Astrocyte (in vitro differentiated cells and primary cell): ENCODE data around the gene GRIN3B. TPM values are rescaled to one million over a fixed set of nuclear protein-coding genes. Genes with fewer than 3 reads are reported as not detected.
"Not testable (repeated sequence)": the region's sequence is repeated elsewhere in the genome, so short reads cannot be mapped to it uniquely, and the experiment has no call there.

Experiments used
- DNase-seq: peaks from one replicate; pipeline ENCODE4 v3.0.0-alpha.2; 2010; ENCODE audit warnings: low read depth
- FAIRE-seq: peaks from 2 replicates; lab custom pipeline; 2011; peaks lifted over from hg19 to GRCh38; lab: Jason Lieb, UNC
- H2AFZ ChIP-seq: 2 replicates; pipeline ENCODE4 v1.6.0; 2012; ENCODE audit warnings: low read depth, low read length, inconsistent platforms
- H3K27ac ChIP-seq: 2 replicates; pipeline ENCODE4 v1.5.1; 2011; ENCODE audit warnings: low read depth, low read length, inconsistent platforms
- H3K27me3 ChIP-seq: 2 replicates; pipeline ENCODE4 v1.6.0; 2011; ENCODE audit warnings: low read length, inconsistent platforms; ENCODE audit not compliant: insufficient read depth
- H3K36me3 ChIP-seq: 2 replicates; pipeline ENCODE4 v1.5.1; 2011; ENCODE audit warnings: low read length, inconsistent platforms; ENCODE audit not compliant: insufficient read depth
- H3K4me1 ChIP-seq: 2 replicates; pipeline ENCODE4 v1.5.1; 2011; ENCODE audit warnings: low read length, inconsistent platforms; ENCODE audit not compliant: insufficient read depth
- H3K4me2 ChIP-seq: 2 replicates; pipeline ENCODE4 v1.6.0; 2012; ENCODE audit warnings: low read length, inconsistent platforms
- H3K4me3 ChIP-seq: 2 replicates; pipeline ENCODE4 v1.5.1; 2011; ENCODE audit warnings: low read depth, mild to moderate bottlenecking, low read length, inconsistent platforms; ENCODE audit not compliant: insufficient read depth
- H3K79me2 ChIP-seq: 2 replicates; pipeline ENCODE4 v1.6.0; 2012; ENCODE audit warnings: mild to moderate bottlenecking, low read length, inconsistent platforms; ENCODE audit not compliant: insufficient read depth
- H3K9ac ChIP-seq: 2 replicates; pipeline ENCODE4 v1.6.0; 2012; ENCODE audit warnings: mild to moderate bottlenecking, low read length, inconsistent platforms
- H3K9me3 ChIP-seq: 2 replicates; pipeline ENCODE4 v1.5.1; 2012; ENCODE audit warnings: low read depth, mild to moderate bottlenecking, low read length, inconsistent platforms; ENCODE audit not compliant: insufficient read depth
- H4K20me1 ChIP-seq: 2 replicates; pipeline ENCODE4 v1.6.0; 2012; ENCODE audit warnings: low read length, inconsistent platforms; ENCODE audit not compliant: insufficient read depth
- H3K27ac Mint-ChIP-seq: one replicate; pipeline ENCODE4 v1.8.0; 2021; ENCODE audit warnings: mild to moderate bottlenecking, mixed read lengths; ENCODE audit not compliant: unreplicated experiment
- H3K27me3 Mint-ChIP-seq: one replicate; pipeline ENCODE4 v1.8.0; 2021; ENCODE audit warnings: low read depth, mixed read lengths; ENCODE audit not compliant: unreplicated experiment
- H3K36me3 Mint-ChIP-seq: one replicate; pipeline ENCODE4 v1.8.0; 2021; ENCODE audit warnings: low read depth, mixed read lengths; ENCODE audit not compliant: unreplicated experiment
- H3K4me1 Mint-ChIP-seq: one replicate; pipeline ENCODE4 v1.8.0; 2021; ENCODE audit warnings: low read depth, mixed read lengths; ENCODE audit not compliant: unreplicated experiment
- H3K4me3 Mint-ChIP-seq: one replicate; pipeline ENCODE4 v1.8.0; 2021; ENCODE audit warnings: mild to moderate bottlenecking, moderate library complexity, mixed read lengths; ENCODE audit not compliant: unreplicated experiment
- H3K9me3 Mint-ChIP-seq: one replicate; pipeline ENCODE4 v1.8.0; 2021; ENCODE audit warnings: mild to moderate bottlenecking, mixed read lengths; ENCODE audit not compliant: unreplicated experiment
- EZH2 ChIP-seq: IDR thresholded peaks from 2 replicates; pipeline ENCODE4 v1.6.1; 2012; ENCODE audit warnings: mild to moderate bottlenecking, low read length, inconsistent platforms; ENCODE audit not compliant: insufficient read depth
- total RNA-seq: library from RNA; stranded (reverse); gene quantifications from 2 replicates; pipeline ENCODE4 v1.2.1, GENCODE V29; 2021
- TF ChIP-seq, protein P1 (sequence below): IDR thresholded peaks from 2 replicates; pipeline ENCODE4 v1.5.1; 2011; ENCODE audit warnings: low read depth, mild to moderate bottlenecking, inconsistent platforms, low read length, moderate library complexity; ENCODE audit not compliant: insufficient read depth

The GRIN3B gene
- total RNA-seq, 1 donor from 2014 or later = 2.7 TPM

DNA sequence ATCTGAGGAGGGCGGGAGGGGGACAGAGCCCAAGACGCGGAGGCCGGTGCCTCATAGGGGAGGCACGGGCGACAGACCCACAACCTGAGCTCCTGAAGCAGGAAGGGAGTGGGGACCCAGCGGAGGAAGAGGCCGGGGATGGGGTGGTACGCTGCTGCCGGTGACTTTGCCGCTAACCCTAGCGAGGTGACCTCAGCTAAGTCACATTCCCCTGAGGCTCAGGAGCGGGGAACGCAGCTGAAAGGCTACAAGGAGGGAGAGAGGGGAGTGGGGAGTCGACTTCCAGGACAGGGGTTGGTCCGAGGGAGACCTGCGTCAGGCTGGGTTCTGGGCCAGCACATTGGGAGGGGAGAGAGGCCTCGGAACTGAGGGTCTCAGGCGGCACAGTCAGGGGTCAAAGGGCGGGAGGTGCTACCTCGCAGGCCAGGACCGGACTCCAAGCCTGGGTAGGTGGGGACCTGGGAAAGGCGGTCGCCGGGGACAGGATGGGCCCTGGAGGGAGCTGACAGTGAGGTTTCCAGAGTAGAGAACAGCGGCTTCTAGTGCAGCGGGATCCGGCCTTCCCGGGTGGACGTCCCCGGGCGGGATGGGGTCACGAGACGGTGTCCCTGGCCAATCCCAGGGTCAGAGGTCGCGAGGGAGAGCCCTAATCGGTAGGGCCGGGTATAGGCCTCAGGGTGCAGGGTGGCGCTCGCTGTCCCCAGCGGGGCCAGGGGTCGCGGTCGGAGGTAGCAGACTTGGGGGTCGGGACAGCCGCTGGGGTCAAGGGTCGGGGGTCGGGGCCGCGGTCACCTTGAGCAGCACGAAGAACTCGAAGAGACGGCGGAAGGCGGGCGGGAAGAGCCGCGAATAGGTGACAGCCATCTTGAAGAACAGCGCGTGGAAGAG is 20.0 kb downstream of the GRIN3B start:
- peak overlapping the region; percentile 86 for H3K27ac Mint-ChIP-seq
- Histone ChIP-seq H3K4me3 (peak overlapping the region; percentile 83), H3K4me1 (peaks cover 34% of the 10 kb centered on the region), H3K79me2 (peaks cover 58% of the 10 kb centered on the region), H3K36me3 (no peaks in the 10 kb centered on the region), H4K20me1 (peaks cover 54% of the 10 kb centered on the region), H3K4me2 (peak overlapping the region; percentile 100), H3K9me3 (no peaks in the 10 kb centered on the region), H3K27me3 (no peaks in the 10 kb centered on the region), H3K9ac (peak overlapping the region; percentile 92), H2AFZ (no peak overlapping the region), H3K27ac (peak overlapping the region; percentile 96)
- DNase-seq = no peak
- TF ChIP-seq, protein P1, sequence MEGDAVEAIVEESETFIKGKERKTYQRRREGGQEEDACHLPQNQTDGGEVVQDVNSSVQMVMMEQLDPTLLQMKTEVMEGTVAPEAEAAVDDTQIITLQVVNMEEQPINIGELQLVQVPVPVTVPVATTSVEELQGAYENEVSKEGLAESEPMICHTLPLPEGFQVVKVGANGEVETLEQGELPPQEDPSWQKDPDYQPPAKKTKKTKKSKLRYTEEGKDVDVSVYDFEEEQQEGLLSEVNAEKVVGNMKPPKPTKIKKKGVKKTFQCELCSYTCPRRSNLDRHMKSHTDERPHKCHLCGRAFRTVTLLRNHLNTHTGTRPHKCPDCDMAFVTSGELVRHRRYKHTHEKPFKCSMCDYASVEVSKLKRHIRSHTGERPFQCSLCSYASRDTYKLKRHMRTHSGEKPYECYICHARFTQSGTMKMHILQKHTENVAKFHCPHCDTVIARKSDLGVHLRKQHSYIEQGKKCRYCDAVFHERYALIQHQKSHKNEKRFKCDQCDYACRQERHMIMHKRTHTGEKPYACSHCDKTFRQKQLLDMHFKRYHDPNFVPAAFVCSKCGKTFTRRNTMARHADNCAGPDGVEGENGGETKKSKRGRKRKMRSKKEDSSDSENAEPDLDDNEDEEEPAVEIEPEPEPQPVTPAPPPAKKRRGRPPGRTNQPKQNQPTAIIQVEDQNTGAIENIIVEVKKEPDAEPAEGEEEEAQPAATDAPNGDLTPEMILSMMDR = no peak
- TF ChIP-seq EZH2 = no peak
- H3K4me3 Mint-ChIP-seq = peak overlapping the region; percentile 95
- H3K9me3 Mint-ChIP-seq = no peaks in the 10 kb centered on the region
- H3K36me3 Mint-ChIP-seq = no peaks in the 10 kb centered on the region
- no peaks in the 10 kb centered on the region for H3K27me3 Mint-ChIP-seq
- FAIRE-seq = no peak
- peaks cover 23% of the 10 kb centered on the region for H3K4me1 Mint-ChIP-seq

DNA sequence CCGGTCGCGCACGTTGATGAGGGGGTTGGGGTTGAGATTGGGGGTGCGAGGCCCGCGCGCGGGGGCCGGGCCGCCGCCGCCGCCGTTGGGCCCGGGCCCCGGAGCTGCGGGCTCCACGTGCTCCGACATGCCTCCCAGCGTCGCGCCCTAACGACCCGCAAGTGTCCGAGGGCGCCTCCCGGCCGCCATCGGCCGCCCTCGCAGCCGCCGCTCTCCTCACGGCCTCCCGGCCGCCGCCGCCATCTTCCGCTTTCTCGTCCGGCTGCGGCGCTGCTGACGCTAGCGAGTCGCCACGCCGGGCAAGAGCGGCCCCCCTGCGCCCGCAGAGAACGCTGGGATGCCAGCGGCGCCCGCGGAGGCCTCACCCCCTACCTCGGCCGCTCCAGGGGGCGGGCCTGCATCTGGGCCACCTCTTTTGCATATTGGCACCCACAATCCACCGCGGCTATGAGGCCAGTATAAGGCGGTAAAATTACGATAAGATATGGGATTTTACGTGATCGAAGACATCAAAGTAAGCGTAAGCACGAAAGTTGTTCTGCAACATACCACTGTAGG is 20.7 kb downstream of the GRIN3B start, which contains the start of gene TMEM259:
Gene TMEM259 (minus strand): TSS at position 256 of the 558 bp plus-strand sequence. CDS start 127 bp downstream, at position 129.
- Mint-ChIP-seq H3K9me3 (no peaks in the 10 kb centered on the region), H3K4me1 (peaks cover 18% of the 10 kb centered on the region), H3K4me3 (peak within 1 kb of the TSS; percentile 95), H3K27me3 (no peaks in the 10 kb centered on the region), H3K27ac (peak within 1 kb of the TSS; percentile 97), H3K36me3 (no peaks in the 10 kb centered on the region)
- H3K4me2 ChIP-seq = peak within 1 kb of the TSS; percentile 100
- peak within 1 kb of the TSS; percentile 47 for H2AFZ ChIP-seq
- peak; percentile 89 for DNase-seq
- H3K9me3 ChIP-seq = no peaks in the 10 kb centered on the region
- no peaks in the 10 kb centered on the region for H3K27me3 ChIP-seq
- peak within 1 kb of the TSS; percentile 83 for H3K4me3 ChIP-seq
- H3K36me3 ChIP-seq = no peaks in the 10 kb centered on the region
- TF ChIP-seq, protein P1 = no peak
- TF ChIP-seq EZH2 = no peak
- H4K20me1 ChIP-seq = peaks cover 47% of the 10 kb centered on the region
- peak within 1 kb of the TSS; percentile 92 for H3K9ac ChIP-seq
- H3K4me1 ChIP-seq = peaks cover 31% of the 10 kb centered on the region
- H3K27ac ChIP-seq = peak within 1 kb of the TSS; percentile 96
- peaks cover 52% of the 10 kb centered on the region for H3K79me2 ChIP-seq
- no peak for FAIRE-seq

DNA sequence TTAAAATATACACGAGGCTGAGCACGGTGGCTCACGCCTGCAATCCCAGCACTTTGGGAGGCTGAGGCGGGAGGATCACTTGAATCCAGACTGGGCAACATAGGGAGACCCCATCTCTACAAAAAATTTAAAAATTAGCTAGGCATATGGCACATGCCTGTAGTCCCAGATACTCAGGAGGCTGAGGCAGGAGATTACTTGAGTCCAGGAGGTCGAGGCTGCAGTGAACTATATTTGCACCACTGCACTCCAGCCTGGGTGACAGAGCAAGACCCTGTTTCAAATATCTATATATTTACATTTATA is 23.6 kb downstream of the GRIN3B start:
- H3K4me3 ChIP-seq, H3K27ac Mint-ChIP-seq, H3K4me2 ChIP-seq, H2AFZ ChIP-seq, FAIRE-seq, H3K4me1 Mint-ChIP-seq, H3K27ac ChIP-seq, H3K9ac ChIP-seq, DNase-seq, H3K9me3 ChIP-seq, H3K36me3 Mint-ChIP-seq, H3K9me3 Mint-ChIP-seq, H3K27me3 Mint-ChIP-seq, H3K27me3 ChIP-seq, H3K36me3 ChIP-seq: not testable (repeated sequence)
- H3K4me3 Mint-ChIP-seq = peak overlapping the region; percentile 27
- peaks cover 17% of the 10 kb centered on the region for H3K4me1 ChIP-seq
- H4K20me1 ChIP-seq = peaks cover 37% of the 10 kb centered on the region
- H3K79me2 ChIP-seq = peaks cover 52% of the 10 kb centered on the region

DNA sequence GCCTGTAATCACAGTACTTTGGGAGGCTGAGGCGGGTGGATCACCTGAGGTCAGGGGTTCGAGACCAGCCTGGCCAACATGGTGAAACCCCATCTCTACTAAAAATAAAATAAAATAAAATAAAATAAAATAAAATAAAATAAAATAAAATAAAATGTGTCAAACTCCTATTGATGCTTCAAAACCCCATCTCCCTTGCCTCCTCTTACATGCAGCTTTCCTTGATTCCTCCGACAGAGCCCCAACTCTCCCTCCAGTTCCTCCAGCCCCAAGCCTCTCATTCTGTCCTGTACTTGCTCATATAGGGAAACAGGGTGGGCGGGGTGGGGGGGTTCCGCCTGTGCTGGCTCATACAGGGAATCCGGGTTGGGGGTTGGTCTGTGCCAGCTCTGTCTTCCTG is 24.9 kb downstream of the GRIN3B start:
- Histone ChIP-seq H4K20me1 (peaks cover 37% of the 10 kb centered on the region), H3K79me2 (peaks cover 52% of the 10 kb centered on the region), H3K4me1 (peaks cover 19% of the 10 kb centered on the region)
- H3K27ac ChIP-seq, H3K27me3 ChIP-seq, H3K9me3 ChIP-seq, H3K4me1 Mint-ChIP-seq, H3K4me2 ChIP-seq, H3K4me3 ChIP-seq, DNase-seq, H3K9me3 Mint-ChIP-seq, FAIRE-seq, H3K36me3 ChIP-seq, H3K9ac ChIP-seq, H2AFZ ChIP-seq, H3K36me3 Mint-ChIP-seq, H3K27me3 Mint-ChIP-seq, H3K4me3 Mint-ChIP-seq: not testable (repeated sequence)
- H3K27ac Mint-ChIP-seq = peak overlapping the region; percentile 88
